ENCODE measurements around the gene LDLRAP1.

- TF ChIP-seq POLR2AphosphoS5 (IDR thresholded peaks at IDR 0.05; ENCODE audit: low read depth, low read length): no peak
- no peak for TF ChIP-seq POLR2A (IDR thresholded peaks at IDR 0.05; ENCODE audit: low read depth, low read length)
- no peak for TF ChIP-seq TAF1 (IDR thresholded peaks at IDR 0.05; ENCODE audit: borderline replicate concordance, low read depth, low read length)
Observed at GRCh38 chr1:25532970-25533369, 10.4 kb upstream of the LDLRAP1 start.

Data from GM12892 (cell line).